Measurements from ENCODE around the gene STARD9.

STARD9 gene

DNA sequence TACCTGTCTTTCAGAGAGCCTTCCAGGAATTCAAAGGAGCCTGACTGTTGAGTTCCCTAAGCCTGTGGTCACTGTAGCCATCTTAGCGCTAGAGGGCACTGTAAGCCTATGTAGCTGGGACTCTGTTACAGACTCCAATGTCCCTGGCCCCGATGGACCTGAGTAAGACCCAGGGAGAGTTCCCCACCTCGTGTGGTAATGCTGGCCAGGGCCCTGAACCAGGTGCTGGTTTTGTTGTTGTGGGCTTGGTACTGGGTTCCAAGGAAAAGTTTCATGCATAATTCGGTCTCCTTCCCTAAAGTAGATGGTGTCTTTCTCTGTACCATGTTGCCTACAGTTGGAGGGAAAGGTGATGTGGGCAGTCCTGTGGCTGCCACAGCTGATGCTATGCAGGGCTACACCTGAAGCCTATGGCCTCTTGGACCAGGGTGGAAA is 129.1 kb downstream of the STARD9 start:
- peak; percentile 70 for DNase-seq

DNA sequence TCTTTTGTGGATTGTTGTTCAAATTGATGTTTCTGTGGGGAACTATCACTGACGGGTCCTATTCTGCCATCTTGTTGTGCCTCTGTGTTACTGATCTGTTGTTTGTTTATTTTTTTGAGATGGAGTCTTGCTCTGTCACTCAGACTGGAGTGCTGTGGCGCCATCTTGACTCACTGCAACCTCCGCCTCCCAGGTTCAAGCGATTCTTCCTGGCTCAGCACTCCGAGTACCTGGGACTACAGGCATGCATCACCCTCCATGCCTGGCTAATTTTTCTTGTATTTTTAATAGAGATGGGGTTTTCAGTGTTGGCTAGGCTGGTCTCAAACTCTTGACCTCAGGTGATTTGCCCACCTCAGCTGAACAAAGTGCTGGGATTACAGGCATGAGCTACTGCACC is 129.9 kb downstream of the STARD9 start:
- no peak for DNase-seq

- no peak for DNase-seq
These were observed 131.7 kb downstream of the STARD9 start for GRCh38 chr15:42707068-42707467.

- no peak for DNase-seq
These were observed 132.6 kb downstream of the STARD9 start for GRCh38 chr15:42707873-42708544.

DNA sequence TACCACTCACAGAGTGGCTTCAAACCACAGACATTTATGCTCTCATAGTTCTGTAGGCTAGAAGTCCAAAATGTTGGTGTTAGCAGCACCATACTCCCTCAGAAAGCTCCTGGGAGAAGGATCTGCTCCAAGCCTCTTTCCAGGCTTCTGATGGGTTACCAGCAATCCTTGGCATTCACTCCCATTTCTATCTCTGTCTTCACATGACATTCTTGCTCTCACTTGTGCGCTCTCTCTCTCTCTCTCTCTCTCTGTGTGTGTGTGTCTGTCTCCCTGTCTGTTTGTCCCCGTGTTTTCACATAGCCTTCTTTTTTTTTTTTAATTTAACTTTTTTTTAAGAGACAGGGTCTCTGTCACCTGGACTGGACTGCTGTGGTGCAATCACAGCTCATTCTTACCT is 135.3 kb downstream of the STARD9 start:
- no peak for DNase-seq

DNA sequence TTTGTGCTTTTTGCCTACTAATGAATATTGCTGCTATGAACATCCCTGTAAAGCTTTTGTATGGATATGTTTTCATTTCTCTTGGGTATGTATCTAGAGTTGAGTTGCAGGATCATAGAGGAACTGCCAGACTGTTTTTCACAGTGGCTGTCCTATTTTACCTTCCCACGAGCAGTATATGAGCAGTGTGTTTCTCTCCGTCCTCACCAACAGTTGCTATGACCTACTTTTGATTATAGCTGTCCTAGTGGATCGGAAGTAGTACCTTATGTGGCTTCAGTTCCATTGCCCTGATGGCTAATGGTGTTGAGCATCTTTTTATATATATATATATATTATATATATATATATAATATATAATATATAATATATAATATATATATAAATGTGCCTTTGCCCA is 136.3 kb downstream of the STARD9 start:
- DNase-seq = no peak

- no peak for DNase-seq
These were observed 137.2 kb downstream of the STARD9 start for GRCh38 chr15:42712584-42712983.

DNA sequence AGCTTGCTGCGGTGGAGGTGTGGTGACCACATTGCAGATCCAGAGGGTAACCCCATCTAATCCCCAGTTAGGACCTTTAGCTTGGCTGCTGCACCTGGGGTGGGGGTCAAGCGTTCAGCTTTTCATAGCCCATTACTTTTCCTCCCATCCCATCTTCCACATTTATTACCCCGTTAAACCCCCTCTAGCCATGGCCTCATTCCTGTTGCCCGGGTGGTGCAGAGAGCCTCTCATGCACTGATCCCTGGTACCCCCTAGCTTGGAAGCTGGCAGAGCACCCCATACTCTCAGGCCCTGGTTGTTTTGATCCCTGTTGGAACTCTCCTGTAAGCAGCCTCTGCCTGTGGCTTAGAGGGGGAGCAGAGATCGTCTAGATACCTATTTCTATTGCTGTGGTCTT is 140.7 kb downstream of the STARD9 start:
- no peak for DNase-seq

- no peak for DNase-seq
These were observed 141.2 kb downstream of the STARD9 start for GRCh38 chr15:42716626-42717025.

DNA sequence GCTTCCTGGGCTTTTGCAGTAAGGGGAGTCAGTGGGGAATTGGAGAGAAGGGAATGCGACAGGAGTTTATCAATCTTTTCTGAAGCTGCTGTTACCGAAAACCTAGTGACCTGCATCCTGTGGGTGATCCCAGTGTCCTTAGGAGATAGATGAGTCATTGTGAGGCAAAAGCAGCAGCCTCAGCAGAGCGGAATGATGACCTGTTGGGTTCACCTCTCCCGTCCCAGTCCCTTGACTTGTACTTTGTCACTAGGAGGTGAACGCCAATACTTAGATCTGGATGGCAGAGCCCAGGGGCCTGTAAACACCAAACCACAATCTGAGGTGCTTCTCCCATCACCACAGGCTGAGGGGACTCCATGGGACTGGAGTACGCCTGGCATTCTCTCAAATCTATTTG is 143.6 kb downstream of the STARD9 start:
- no peak for DNase-seq

- no peak for DNase-seq
These were observed 144.7 kb downstream of the STARD9 start for GRCh38 chr15:42720071-42720470.

DNA sequence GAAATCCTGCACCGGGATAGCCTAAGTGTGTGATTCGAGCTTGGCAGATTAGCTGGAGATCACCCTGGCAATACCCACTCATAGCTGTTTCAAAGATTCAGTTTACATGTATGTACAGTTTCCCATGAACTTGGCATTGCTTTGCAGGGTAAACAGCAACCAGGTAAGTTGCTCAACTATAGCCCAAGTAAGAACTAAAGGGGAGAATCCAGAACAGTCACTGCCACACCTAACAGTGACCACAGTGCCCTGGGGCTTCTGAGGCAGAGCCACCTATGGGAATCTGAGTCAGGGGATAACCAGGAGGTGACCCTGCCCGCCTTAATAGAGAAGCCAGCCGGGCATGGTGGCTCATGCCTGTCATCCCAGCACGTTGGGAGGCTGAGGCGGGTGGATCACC is 145.6 kb downstream of the STARD9 start:
- DNase-seq = no peak

- no peak for DNase-seq
These were observed 146.5 kb downstream of the STARD9 start for GRCh38 chr15:42721916-42722315.

DNA sequence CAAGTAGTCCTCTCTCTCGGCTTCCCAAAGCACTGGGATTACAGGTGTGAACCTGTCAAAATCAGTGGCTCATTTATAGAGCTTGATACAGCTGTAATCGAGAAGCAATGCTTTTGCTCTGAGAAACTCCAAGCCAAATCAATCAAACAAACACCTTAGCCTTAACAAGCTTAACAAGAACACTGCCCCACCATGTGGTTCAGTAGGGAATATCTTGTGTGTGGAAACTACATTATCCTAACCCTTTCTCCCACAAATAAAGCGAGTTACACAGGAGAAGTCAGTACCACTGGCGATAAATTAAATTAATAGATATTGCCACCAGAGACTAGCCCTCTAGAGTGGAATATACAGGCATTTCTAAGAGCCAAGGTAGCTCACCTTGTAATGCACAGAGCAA is 147.7 kb downstream of the STARD9 start:
- DNase-seq = no peak

DNA sequence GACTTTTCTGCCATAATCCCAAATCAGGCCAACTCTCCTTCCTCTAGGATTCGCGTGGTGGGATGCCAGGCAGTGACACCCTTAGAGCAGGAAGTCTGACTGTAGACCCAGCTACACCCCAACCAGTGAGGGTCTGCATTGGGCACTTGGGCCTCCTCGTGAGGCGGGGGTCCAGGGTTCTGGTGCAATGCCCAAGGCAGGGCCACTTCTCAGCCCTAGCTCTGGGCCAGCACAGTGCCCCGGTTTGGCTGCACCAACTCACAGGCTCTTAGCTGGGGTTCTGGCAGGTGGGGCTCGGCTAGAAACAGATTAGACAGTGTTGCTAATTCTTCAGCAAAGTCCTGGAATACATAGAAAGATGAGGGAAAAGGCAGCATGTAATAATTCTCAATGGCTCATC is 148.9 kb downstream of the STARD9 start:
- DNase-seq = no peak

DNA sequence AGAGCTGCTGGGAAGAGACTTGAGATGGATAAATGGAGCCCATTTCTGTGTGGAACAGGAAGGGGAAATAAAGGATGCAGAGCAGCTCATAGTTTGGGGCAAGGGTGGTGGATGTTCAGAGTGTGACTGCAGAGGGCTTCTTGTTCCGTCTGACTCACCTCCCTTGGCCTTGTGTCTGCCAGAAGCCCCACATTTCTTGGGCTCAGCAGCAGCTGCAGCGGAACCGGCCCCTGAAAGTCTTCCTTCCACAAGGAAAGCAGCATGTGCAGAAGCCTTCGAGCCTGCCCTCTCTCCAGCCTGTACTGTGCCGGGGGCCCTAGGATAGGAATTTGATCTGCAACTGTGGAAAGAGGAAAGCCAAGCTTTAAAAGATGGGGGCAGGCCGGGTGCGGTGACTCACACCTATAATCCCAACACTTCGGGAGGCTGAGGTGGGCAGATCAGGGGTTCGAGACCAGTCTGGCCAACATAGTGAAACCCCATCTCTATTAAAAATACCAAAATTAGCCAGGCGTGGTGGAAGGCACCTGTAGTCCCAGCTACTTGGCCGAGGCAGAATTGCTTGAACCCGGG is 150.0 kb downstream of the STARD9 start:
- no peak for DNase-seq

- DNase-seq = no peak
These were observed 150.7 kb downstream of the STARD9 start for GRCh38 chr15:42726114-42726513.

GRCh38 chr15:42727750-42728381 is 152.5 kb downstream of the STARD9 start:
- no peak for DNase-seq

GRCh38 chr15:42728560-42728959 is 153.2 kb downstream of the STARD9 start:
- no peak for DNase-seq

- no peak for DNase-seq
These were observed 153.6 kb downstream of the STARD9 start for GRCh38 chr15:42728972-42729371.

DNA sequence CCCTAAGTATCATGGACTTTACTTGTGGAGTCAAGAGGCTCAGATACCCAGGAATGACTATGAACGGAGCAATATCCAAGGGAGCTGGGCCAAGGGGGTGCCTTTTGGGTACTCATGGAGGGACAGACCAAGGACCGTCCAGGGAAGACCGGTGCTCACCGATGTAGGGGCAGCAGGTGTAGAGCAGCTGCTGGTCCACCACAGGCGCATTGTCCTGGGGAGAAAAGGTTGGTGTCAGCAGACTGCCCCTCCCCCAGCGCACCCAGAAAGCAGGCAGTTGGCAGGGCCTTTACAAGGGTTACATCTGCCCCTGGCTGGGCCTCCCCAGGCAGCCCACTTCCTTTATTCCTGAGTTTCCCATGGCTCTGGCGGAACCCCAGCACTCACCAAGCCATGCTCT is 154.0 kb downstream of the STARD9 start:
- no peak for DNase-seq

DNA sequence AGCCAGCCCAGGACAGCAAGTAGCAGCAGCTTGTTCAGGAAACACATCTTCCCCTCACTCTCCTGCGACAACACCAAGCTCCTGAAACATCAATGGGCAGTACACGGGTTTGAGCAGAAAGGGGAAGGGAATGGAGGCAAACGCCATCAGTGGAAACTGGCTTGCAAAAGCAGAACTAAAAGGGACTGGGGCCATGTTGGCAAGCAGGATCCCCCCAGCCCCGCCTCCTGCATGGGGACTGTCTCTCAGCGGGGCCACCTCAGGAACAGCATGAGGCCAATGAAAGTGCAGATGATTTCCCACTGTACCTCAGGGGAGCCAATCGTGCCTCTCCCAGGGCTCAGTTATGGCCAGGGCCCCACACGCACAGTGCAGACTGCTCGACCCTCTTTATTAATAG is 154.7 kb downstream of the STARD9 start:
- DNase-seq = no peak

GRCh38 chr15:42730536-42730935 is 155.1 kb downstream of the STARD9 start:
- no peak for DNase-seq

DNA sequence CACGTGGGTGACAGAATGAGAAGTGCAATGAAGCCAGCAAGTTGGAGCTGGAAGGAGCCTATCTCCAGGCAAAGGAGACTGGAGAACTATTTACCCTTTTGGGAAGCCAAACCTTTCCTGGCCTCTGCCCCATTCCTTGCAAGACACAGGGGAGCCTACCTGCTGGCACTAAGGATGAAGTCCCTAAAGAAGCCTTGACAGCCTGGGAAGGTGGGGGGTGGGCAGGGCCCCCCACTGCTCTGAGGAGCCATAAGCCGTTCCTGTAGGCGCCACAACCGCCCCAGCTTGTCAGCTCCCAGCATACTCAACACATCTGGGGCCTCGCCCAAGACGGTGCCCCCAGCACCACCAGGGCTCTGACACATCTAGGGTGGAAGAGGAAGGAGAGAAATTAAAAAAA is 156.1 kb downstream of the STARD9 start:
- DNase-seq = no peak
